Measurements from ENCODE around the gene SIRT5. TPM values are rescaled to one million over a fixed set of nuclear protein-coding genes. Genes with fewer than 3 reads are reported as not detected.

Gene SIRT5
- total and polyA plus RNA-seq, 2 experiments from 2014 or later = 9.8 to 13.1 TPM

DNA sequence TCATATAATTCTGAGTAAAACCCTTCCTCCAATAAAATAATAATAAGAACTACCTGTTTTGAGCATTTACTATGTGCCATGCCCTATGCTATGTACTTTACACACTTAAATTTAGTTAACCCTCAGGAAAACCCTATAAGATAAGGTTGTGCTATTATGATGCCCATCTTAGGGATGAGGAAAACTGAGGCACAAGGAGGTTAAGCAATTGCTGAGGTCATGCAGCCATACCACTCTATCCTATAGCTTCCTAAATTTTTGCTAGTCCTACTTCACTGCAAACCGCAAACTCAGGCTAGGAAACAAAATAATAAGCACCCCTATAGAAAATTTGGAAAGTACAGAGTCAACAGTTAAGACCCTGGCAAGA, 48.1 kb upstream of the SIRT5 start:
- ATAC-seq (no peak), DNase-seq (ENCODE audit: low spot score) (no peak)
- Histone ChIP-seq H3K27me3 (ENCODE audit: insufficient read depth) (no peaks in the 10 kb centered on the region), H3K4me3 (no peak overlapping the region), H3K4me2 (no peak overlapping the region), H4K20me1 (replicated peaks; ENCODE audit: insufficient read depth) (no peaks in the 10 kb centered on the region), H2AFZ (no peak overlapping the region), H3K9me2 (ENCODE audit: insufficient read depth) (no peaks in the 10 kb centered on the region), H3K79me2 (replicated peaks; ENCODE audit: insufficient read depth) (no peaks in the 10 kb centered on the region), H3K27ac (ENCODE audit: low read depth) (no peak overlapping the region), H3K36me3 (ENCODE audit: insufficient read depth) (no peaks in the 10 kb centered on the region), H3F3A (replicated peaks; ENCODE audit: low read depth) (no peaks in the 10 kb centered on the region), H3K4me1 (ENCODE audit: insufficient read depth) (peaks cover 15% of the 10 kb centered on the region)
- no peak for TF ChIP-seq EZH2 (IDR thresholded peaks at IDR 0.05; ENCODE audit: low read depth, unreplicated experiment)
- TF ChIP-seq CREB1 (CRISPR knock-in tag; IDR thresholded peaks at IDR 0.05; ENCODE audit: low read depth) = no peak
- no peak for TF ChIP-seq ZNF462 (CRISPR knock-in tag; IDR thresholded peaks at IDR 0.05)
- no peak for TF ChIP-seq STAT1 (IDR thresholded peaks at IDR 0.05; ENCODE audit: unreplicated experiment)
- TF ChIP-seq ZNF114 (CRISPR knock-in tag; IDR thresholded peaks at IDR 0.05) = no peak
- TF ChIP-seq, protein P1, sequence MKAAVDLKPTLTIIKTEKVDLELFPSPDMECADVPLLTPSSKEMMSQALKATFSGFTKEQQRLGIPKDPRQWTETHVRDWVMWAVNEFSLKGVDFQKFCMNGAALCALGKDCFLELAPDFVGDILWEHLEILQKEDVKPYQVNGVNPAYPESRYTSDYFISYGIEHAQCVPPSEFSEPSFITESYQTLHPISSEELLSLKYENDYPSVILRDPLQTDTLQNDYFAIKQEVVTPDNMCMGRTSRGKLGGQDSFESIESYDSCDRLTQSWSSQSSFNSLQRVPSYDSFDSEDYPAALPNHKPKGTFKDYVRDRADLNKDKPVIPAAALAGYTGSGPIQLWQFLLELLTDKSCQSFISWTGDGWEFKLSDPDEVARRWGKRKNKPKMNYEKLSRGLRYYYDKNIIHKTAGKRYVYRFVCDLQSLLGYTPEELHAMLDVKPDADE (IDR thresholded peaks at IDR 0.05) = no peak
- no peak for TF ChIP-seq CTCF (conservative IDR thresholded peaks at IDR 0.05; ENCODE audit: low read depth in 2 of 2)
- TF ChIP-seq, protein P2, sequence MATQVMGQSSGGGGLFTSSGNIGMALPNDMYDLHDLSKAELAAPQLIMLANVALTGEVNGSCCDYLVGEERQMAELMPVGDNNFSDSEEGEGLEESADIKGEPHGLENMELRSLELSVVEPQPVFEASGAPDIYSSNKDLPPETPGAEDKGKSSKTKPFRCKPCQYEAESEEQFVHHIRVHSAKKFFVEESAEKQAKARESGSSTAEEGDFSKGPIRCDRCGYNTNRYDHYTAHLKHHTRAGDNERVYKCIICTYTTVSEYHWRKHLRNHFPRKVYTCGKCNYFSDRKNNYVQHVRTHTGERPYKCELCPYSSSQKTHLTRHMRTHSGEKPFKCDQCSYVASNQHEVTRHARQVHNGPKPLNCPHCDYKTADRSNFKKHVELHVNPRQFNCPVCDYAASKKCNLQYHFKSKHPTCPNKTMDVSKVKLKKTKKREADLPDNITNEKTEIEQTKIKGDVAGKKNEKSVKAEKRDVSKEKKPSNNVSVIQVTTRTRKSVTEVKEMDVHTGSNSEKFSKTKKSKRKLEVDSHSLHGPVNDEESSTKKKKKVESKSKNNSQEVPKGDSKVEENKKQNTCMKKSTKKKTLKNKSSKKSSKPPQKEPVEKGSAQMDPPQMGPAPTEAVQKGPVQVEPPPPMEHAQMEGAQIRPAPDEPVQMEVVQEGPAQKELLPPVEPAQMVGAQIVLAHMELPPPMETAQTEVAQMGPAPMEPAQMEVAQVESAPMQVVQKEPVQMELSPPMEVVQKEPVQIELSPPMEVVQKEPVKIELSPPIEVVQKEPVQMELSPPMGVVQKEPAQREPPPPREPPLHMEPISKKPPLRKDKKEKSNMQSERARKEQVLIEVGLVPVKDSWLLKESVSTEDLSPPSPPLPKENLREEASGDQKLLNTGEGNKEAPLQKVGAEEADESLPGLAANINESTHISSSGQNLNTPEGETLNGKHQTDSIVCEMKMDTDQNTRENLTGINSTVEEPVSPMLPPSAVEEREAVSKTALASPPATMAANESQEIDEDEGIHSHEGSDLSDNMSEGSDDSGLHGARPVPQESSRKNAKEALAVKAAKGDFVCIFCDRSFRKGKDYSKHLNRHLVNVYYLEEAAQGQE (IDR thresholded peaks at IDR 0.05; ENCODE audit: unreplicated experiment) = no peak
- no peak for TF ChIP-seq ZNF331 (CRISPR knock-in tag; IDR thresholded peaks at IDR 0.05; ENCODE audit: low read depth)
- TF ChIP-seq NANOG (IDR thresholded peaks at IDR 0.05; ENCODE audit: borderline replicate concordance) = no peak
- no peak for TF ChIP-seq POLR2AphosphoS5 (IDR thresholded peaks at IDR 0.05; ENCODE audit: low read depth)
- no peak for TF ChIP-seq JUNB (IDR thresholded peaks at IDR 0.05; ENCODE audit: unreplicated experiment)
- TF ChIP-seq EZH2phosphoT487 (IDR thresholded peaks at IDR 0.05; ENCODE audit: unreplicated experiment) = no peak
- Mint-ChIP-seq H3K9me3 (no peaks in the 10 kb centered on the region), H3K27me3 (ENCODE audit: insufficient read depth, low read depth, poor library complexity) (peaks cover 3% of the 10 kb centered on the region), H3K36me3 (ENCODE audit: low read depth) (no peaks in the 10 kb centered on the region), H3K4me3 (no peak overlapping the region), H3K27ac (no peak overlapping the region), H3K4me1 (peaks cover 25% of the 10 kb centered on the region)

Measured in GM23338 (cell line).